Epithelial cell of proximal tubule (primary cell): ENCODE results near the gene SHH. TPM values are rescaled to one million over a fixed set of nuclear protein-coding genes. Genes with fewer than 3 reads are reported as not detected.

ENCODE experiments used
- DNase-seq: peaks from one replicate; pipeline ENCODE4 v3.0.0-alpha.2; 2011; ENCODE audit warnings: low read depth
- H3K4me3 ChIP-seq: 2 replicates; pipeline ENCODE4 v1.5.1; 2011; ENCODE audit warnings: low read depth, mild to moderate bottlenecking, low read length
- total RNA-seq: library from RNA; depleted of rRNA; stranded (reverse); fragments of >200 nt; gene quantifications from 2 replicates; pipeline ENCODE4 v1.2.3, GENCODE V29; 2015
- TF ChIP-seq, protein P1 (sequence below): conservative IDR thresholded peaks from 2 replicates; pipeline ENCODE4 v1.5.1; 2012; ENCODE audit warnings: low read depth, mild to moderate bottlenecking, low read length

SHH gene
- total RNA-seq, 1 donor from 2014 or later, result 1.7 TPM

GRCh38 chr7:155813546-155814315 is 1.5 kb upstream of the SHH start:
- TF ChIP-seq, protein P1, sequence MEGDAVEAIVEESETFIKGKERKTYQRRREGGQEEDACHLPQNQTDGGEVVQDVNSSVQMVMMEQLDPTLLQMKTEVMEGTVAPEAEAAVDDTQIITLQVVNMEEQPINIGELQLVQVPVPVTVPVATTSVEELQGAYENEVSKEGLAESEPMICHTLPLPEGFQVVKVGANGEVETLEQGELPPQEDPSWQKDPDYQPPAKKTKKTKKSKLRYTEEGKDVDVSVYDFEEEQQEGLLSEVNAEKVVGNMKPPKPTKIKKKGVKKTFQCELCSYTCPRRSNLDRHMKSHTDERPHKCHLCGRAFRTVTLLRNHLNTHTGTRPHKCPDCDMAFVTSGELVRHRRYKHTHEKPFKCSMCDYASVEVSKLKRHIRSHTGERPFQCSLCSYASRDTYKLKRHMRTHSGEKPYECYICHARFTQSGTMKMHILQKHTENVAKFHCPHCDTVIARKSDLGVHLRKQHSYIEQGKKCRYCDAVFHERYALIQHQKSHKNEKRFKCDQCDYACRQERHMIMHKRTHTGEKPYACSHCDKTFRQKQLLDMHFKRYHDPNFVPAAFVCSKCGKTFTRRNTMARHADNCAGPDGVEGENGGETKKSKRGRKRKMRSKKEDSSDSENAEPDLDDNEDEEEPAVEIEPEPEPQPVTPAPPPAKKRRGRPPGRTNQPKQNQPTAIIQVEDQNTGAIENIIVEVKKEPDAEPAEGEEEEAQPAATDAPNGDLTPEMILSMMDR, result no peak
- DNase-seq, result no peak
- no peak overlapping the region for H3K4me3 ChIP-seq

- TF ChIP-seq, protein P1, result no peak
- no peak for DNase-seq
Measured at GRCh38 chr7:155813125-155813524, 862 bp upstream of the SHH start.

DNA sequence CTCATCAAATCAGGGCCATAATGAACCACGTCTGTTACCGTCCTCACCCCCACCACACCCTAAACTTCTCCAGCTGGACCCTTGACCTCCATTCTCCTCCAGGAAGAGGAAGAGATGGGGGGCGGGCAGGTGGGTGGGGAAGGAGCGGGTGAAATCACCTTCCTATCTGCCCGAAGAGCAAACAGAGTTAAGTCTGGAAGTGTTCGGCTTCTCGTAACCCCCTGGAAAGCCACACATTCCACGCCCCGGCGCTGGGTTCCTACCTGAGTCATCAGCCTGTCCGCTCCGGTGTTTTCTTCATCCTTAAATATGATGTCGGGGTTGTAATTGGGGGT is 736 bp downstream of the SHH start:
- TF ChIP-seq, protein P1, result no peak
- no peak for DNase-seq
- H3K4me3 ChIP-seq, result peak overlapping the region; percentile 68

More at GRCh38 chr7:155813125-155813524, 862 bp upstream of the SHH start:
- no peak overlapping the region for H3K4me3 ChIP-seq

GRCh38 chr7:155810770-155811559 is 1.3 kb downstream of the SHH start:
- TF ChIP-seq, protein P1, result no peak
- peak overlapping the region; percentile 68 for H3K4me3 ChIP-seq
- no peak for DNase-seq

GRCh38 chr7:155809947-155810769 is 2.1 kb downstream of the SHH start:
- no peak for DNase-seq
- TF ChIP-seq, protein P1, result no peak
- H3K4me3 ChIP-seq, result peak overlapping the region; percentile 68

GRCh38 chr7:155809332-155809946 is 2.8 kb downstream of the SHH start:
- TF ChIP-seq, protein P1, result no peak
- peak overlapping the region; percentile 68 for H3K4me3 ChIP-seq
- no peak for DNase-seq
